Astrocyte (in vitro differentiated cells and primary cell): ENCODE results near the gene TMEM107. TPM values are rescaled to one million over a fixed set of nuclear protein-coding genes. Genes with fewer than 3 reads are reported as not detected.

Experiments
- DNase-seq: peaks from one replicate; pipeline ENCODE4 v3.0.0-alpha.2; 2010; ENCODE audit warnings: low read depth
- FAIRE-seq: peaks from 2 replicates; lab custom pipeline; 2011; peaks lifted over from hg19 to GRCh38; lab: Jason Lieb, UNC
- H2AFZ ChIP-seq: 2 replicates; pipeline ENCODE4 v1.6.0; 2012; ENCODE audit warnings: low read depth, low read length, inconsistent platforms
- H3K27ac ChIP-seq: 2 replicates; pipeline ENCODE4 v1.5.1; 2011; ENCODE audit warnings: low read depth, low read length, inconsistent platforms
- H3K27me3 ChIP-seq: 2 replicates; pipeline ENCODE4 v1.6.0; 2011; ENCODE audit warnings: low read length, inconsistent platforms; ENCODE audit not compliant: insufficient read depth
- H3K36me3 ChIP-seq: 2 replicates; pipeline ENCODE4 v1.5.1; 2011; ENCODE audit warnings: low read length, inconsistent platforms; ENCODE audit not compliant: insufficient read depth
- H3K4me1 ChIP-seq: 2 replicates; pipeline ENCODE4 v1.5.1; 2011; ENCODE audit warnings: low read length, inconsistent platforms; ENCODE audit not compliant: insufficient read depth
- H3K4me2 ChIP-seq: 2 replicates; pipeline ENCODE4 v1.6.0; 2012; ENCODE audit warnings: low read length, inconsistent platforms
- H3K4me3 ChIP-seq: 2 replicates; pipeline ENCODE4 v1.5.1; 2011; ENCODE audit warnings: low read depth, mild to moderate bottlenecking, low read length, inconsistent platforms; ENCODE audit not compliant: insufficient read depth
- H3K79me2 ChIP-seq: 2 replicates; pipeline ENCODE4 v1.6.0; 2012; ENCODE audit warnings: mild to moderate bottlenecking, low read length, inconsistent platforms; ENCODE audit not compliant: insufficient read depth
- H3K9ac ChIP-seq: 2 replicates; pipeline ENCODE4 v1.6.0; 2012; ENCODE audit warnings: mild to moderate bottlenecking, low read length, inconsistent platforms
- H3K9me3 ChIP-seq: 2 replicates; pipeline ENCODE4 v1.5.1; 2012; ENCODE audit warnings: low read depth, mild to moderate bottlenecking, low read length, inconsistent platforms; ENCODE audit not compliant: insufficient read depth
- H4K20me1 ChIP-seq: 2 replicates; pipeline ENCODE4 v1.6.0; 2012; ENCODE audit warnings: low read length, inconsistent platforms; ENCODE audit not compliant: insufficient read depth
- H3K27ac Mint-ChIP-seq: one replicate; pipeline ENCODE4 v1.8.0; 2021; ENCODE audit warnings: mild to moderate bottlenecking, mixed read lengths; ENCODE audit not compliant: unreplicated experiment
- H3K27me3 Mint-ChIP-seq: one replicate; pipeline ENCODE4 v1.8.0; 2021; ENCODE audit warnings: low read depth, mixed read lengths; ENCODE audit not compliant: unreplicated experiment
- H3K36me3 Mint-ChIP-seq: one replicate; pipeline ENCODE4 v1.8.0; 2021; ENCODE audit warnings: low read depth, mixed read lengths; ENCODE audit not compliant: unreplicated experiment
- H3K4me1 Mint-ChIP-seq: one replicate; pipeline ENCODE4 v1.8.0; 2021; ENCODE audit warnings: low read depth, mixed read lengths; ENCODE audit not compliant: unreplicated experiment
- H3K4me3 Mint-ChIP-seq: one replicate; pipeline ENCODE4 v1.8.0; 2021; ENCODE audit warnings: mild to moderate bottlenecking, moderate library complexity, mixed read lengths; ENCODE audit not compliant: unreplicated experiment
- H3K9me3 Mint-ChIP-seq: one replicate; pipeline ENCODE4 v1.8.0; 2021; ENCODE audit warnings: mild to moderate bottlenecking, mixed read lengths; ENCODE audit not compliant: unreplicated experiment
- EZH2 ChIP-seq: IDR thresholded peaks from 2 replicates; pipeline ENCODE4 v1.6.1; 2012; ENCODE audit warnings: mild to moderate bottlenecking, low read length, inconsistent platforms; ENCODE audit not compliant: insufficient read depth
- total RNA-seq: library from RNA; stranded (reverse); gene quantifications from 2 replicates; pipeline ENCODE4 v1.2.1, GENCODE V29; 2021
- TF ChIP-seq, protein P1 (sequence below): IDR thresholded peaks from 2 replicates; pipeline ENCODE4 v1.5.1; 2011; ENCODE audit warnings: low read depth, mild to moderate bottlenecking, inconsistent platforms, low read length, moderate library complexity; ENCODE audit not compliant: insufficient read depth

TMEM107 gene
- total RNA-seq, 1 donor from 2014 or later: 9.4 TPM

DNA sequence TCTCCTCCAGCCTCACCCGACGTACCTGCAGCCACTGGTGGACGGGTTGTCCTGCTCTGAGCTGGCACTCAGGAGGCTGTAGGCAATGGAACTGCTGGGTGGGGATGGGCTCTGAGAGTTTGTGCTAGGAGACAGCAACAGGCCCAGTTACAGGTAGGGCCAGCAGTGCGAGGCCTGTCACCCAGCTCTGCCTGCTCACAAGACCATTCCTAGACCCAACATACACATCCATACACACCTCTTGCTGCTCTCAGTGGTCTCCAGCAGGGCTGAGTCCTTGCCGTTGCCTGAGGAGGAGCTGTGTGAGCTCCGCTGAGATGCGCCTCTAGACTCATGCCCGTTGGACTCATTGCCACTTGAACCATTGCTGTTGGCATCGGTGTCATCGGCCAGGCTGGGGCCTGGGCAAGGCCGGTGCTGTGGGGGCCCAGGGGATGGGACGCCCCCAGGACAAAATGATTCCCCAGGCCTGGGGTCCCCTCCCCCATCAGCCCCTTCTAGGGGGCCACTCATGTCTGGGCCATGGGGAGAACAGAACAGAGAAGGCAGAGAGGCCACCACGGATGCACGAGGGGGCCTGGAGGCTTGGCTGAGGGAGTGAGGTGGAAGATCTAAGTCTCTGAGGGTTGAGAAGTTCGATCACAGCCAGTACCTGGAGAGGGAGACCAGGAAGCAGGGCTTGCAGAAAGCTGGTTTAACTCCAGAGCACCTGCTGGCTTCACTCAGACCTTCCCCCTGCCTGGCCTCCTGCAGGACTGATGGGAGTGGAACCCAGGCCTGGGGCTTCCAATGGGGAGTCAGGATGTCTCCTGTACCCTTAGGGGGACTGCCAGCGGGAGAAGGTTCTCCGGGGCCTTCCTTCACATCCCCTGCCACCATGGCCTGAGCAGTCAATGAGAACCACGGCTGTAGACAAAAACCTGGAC lies 25.7 kb downstream of the TMEM107 start:
- Mint-ChIP-seq H3K27ac (no peak overlapping the region), H3K9me3 (peaks cover 2% of the 10 kb centered on the region), H3K36me3 (peaks cover 22% of the 10 kb centered on the region), H3K4me1 (peaks cover 19% of the 10 kb centered on the region), H3K4me3 (peak overlapping the region; percentile 54), H3K27me3 (no peaks in the 10 kb centered on the region)
- FAIRE-seq: no peak
- Histone ChIP-seq H3K9ac (peak overlapping the region; percentile 91), H3K4me1 (peaks cover 45% of the 10 kb centered on the region), H2AFZ (peak overlapping the region; percentile 65), H3K36me3 (peaks cover 3% of the 10 kb centered on the region), H3K27ac (peak overlapping the region; percentile 99), H3K79me2 (peaks cover 4% of the 10 kb centered on the region), H3K27me3 (no peaks in the 10 kb centered on the region), H3K4me3 (peak overlapping the region; percentile 73), H3K9me3 (no peaks in the 10 kb centered on the region), H4K20me1 (peaks cover 17% of the 10 kb centered on the region), H3K4me2 (peak overlapping the region; percentile 96)
- DNase-seq: no peak
- no peak for TF ChIP-seq EZH2
- TF ChIP-seq, protein P1, sequence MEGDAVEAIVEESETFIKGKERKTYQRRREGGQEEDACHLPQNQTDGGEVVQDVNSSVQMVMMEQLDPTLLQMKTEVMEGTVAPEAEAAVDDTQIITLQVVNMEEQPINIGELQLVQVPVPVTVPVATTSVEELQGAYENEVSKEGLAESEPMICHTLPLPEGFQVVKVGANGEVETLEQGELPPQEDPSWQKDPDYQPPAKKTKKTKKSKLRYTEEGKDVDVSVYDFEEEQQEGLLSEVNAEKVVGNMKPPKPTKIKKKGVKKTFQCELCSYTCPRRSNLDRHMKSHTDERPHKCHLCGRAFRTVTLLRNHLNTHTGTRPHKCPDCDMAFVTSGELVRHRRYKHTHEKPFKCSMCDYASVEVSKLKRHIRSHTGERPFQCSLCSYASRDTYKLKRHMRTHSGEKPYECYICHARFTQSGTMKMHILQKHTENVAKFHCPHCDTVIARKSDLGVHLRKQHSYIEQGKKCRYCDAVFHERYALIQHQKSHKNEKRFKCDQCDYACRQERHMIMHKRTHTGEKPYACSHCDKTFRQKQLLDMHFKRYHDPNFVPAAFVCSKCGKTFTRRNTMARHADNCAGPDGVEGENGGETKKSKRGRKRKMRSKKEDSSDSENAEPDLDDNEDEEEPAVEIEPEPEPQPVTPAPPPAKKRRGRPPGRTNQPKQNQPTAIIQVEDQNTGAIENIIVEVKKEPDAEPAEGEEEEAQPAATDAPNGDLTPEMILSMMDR: no peak

DNA sequence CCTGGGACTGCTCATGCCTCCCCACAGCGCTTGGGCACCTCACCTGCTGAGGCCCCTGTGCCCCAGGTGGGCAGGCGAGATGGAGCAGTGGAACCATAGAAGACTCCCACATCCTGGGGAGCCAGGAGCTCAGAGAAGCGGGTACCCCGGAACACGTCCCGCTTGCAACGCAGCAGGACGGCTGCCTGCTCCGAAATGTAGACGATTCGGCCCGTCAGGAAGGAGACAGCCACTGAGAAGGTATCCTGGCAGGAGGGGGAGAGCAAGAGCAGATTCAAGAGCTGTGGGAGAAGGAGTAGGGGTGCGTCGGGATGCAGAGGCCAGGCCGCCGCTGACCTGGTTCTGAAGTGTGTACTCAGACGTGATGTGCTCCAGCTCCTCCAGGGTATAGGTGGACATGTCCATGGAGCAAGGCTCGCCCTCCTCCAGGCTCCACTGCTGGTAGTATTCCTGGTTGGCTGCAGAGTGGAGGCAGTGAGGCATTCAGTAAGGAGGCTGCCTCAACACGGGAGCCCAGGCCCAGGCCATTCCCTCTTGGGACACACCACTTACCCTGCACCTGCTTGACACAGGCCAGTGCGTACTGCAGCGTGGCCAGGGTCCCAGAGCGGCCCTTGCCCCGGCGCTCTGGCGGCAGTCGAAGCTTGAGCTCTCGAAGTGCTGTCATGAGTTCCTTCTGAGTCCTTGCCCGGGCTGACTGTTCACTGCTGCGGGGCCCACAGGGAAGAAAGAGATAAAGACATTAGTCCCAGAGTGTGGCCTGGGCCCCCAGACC lies 26.6 kb downstream of the TMEM107 start:
- H3K4me2 ChIP-seq: no peak overlapping the region
- no peaks in the 10 kb centered on the region for H3K27me3 ChIP-seq
- H3K4me3 Mint-ChIP-seq: no peak overlapping the region
- TF ChIP-seq EZH2: no peak
- no peak for DNase-seq
- H3K36me3 ChIP-seq: peaks cover 3% of the 10 kb centered on the region
- no peak for FAIRE-seq
- peaks cover 17% of the 10 kb centered on the region for H4K20me1 ChIP-seq
- H3K36me3 Mint-ChIP-seq: peaks cover 24% of the 10 kb centered on the region
- peaks cover 2% of the 10 kb centered on the region for H3K9me3 Mint-ChIP-seq
- no peak overlapping the region for H3K27ac Mint-ChIP-seq
- H2AFZ ChIP-seq: no peak overlapping the region
- H3K79me2 ChIP-seq: peaks cover 4% of the 10 kb centered on the region
- no peaks in the 10 kb centered on the region for H3K27me3 Mint-ChIP-seq
- no peak overlapping the region for H3K9ac ChIP-seq
- H3K4me1 Mint-ChIP-seq: peaks cover 15% of the 10 kb centered on the region
- no peaks in the 10 kb centered on the region for H3K9me3 ChIP-seq
- no peak overlapping the region for H3K4me3 ChIP-seq
- H3K4me1 ChIP-seq: peaks cover 38% of the 10 kb centered on the region
- H3K27ac ChIP-seq: no peak overlapping the region

DNA sequence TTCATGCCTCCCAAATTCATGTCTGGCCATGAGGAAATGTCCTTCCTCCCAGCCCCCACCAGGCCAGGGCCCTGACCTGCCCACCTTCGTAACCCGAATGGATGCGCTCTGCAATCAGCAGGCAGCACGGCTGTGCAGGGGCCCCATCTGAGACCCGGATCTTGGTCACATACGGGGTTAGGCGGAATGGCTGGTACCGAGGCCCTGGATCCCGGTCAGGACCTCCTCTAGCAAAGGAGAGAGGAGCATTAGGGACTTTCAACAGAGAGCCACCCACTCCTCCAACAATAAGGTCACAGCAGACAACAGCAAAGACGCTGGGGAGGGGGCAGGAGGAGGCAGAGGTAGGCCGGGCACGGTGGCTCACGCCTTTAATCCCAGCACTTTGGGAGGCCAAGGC lies 27.6 kb downstream of the TMEM107 start:
- Histone ChIP-seq H3K36me3 (peaks cover 3% of the 10 kb centered on the region), H3K27me3 (no peaks in the 10 kb centered on the region), H3K4me1 (peaks cover 29% of the 10 kb centered on the region), H3K9ac (no peak overlapping the region), H3K27ac (no peak overlapping the region), H2AFZ (no peak overlapping the region), H3K4me2 (no peak overlapping the region), H3K79me2 (peaks cover 4% of the 10 kb centered on the region), H3K4me3 (no peak overlapping the region), H4K20me1 (peaks cover 17% of the 10 kb centered on the region), H3K9me3 (no peaks in the 10 kb centered on the region)
- no peak overlapping the region for H3K4me3 Mint-ChIP-seq
- DNase-seq (no peak), FAIRE-seq (no peak)
- H3K36me3 Mint-ChIP-seq: peaks cover 29% of the 10 kb centered on the region
- H3K9me3 Mint-ChIP-seq: peaks cover 2% of the 10 kb centered on the region
- H3K27ac Mint-ChIP-seq: no peak overlapping the region
- H3K27me3 Mint-ChIP-seq: no peaks in the 10 kb centered on the region
- H3K4me1 Mint-ChIP-seq: peaks cover 9% of the 10 kb centered on the region
- TF ChIP-seq EZH2: no peak
- TF ChIP-seq, protein P1: no peak
